GM19324 (cell line): ENCODE measurements around the gene SEC11C.

ENCODE experiments used
- ATAC-seq: cut with Tn5 transposase; IDR thresholded peaks from one replicate; pipeline ENCODE4 v1.9.1; 2021; ENCODE audit warnings: mild to moderate bottlenecking, moderate library complexity; ENCODE audit not compliant: unreplicated experiment, low FRiP score

The SEC11C gene

GRCh38 chr18:59207506-59207905, 67.8 kb downstream of the SEC11C start:
- no peak for ATAC-seq
